NOMO-1 treated with dmso at 0.1 percent for 144 hours (cell line): Measurements from ENCODE around the gene C12orf43.

Experiments
- DNase-seq: peaks from one replicate; lab custom pipeline; 2025; ENCODE audit not compliant: unreplicated experiment; lab: John Stamatoyannopoulos, UW

C12orf43 gene

GRCh38 chr12:120979220-120979861 is 36.9 kb downstream of the C12orf43 start:
- no peak for DNase-seq

- no peak for DNase-seq
Observed at GRCh38 chr12:120978296-120979219, 37.7 kb downstream of the C12orf43 start, which contains the start of gene HNF1A. Gene HNF1A (plus strand): TSS chr12:120978543. CDS start chr12:120978769, 226 bp downstream.

DNA sequence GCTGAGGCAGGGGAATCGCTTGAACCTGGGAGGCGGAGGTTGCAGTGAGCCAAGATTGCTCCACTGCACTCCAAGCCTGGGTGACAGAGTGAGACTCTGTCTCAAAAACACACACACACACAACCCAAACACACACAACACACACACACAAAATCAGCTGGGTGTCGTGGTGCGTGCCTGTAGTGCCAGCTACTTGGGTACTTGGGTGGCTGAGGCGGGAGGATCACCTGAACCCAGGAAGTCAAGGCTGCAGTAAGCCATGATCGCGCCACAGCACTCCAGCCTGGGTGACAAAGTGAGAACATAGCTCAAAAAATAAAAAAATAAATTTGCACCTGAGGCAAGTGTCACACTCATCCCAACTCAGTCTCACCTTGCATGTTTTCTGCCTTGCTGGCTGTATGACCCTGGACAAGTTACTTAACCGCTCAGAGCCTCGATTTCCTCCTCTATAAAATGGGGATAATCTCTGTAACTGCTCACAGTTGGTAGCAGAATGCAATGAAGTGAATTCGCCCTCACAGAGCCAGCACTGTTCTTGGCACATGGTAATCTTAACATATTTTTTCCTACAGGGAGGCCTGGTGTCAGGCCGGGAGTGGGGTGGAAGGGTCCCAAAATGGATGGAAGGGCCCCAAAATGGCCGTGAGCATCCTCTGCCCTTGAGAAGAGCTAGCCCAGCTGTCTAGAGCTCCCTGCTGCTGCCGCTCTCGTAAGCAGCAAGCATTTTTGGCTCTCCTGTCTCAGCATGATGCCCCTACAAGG is 38.6 kb downstream of the C12orf43 start:
- no peak for DNase-seq

DNA sequence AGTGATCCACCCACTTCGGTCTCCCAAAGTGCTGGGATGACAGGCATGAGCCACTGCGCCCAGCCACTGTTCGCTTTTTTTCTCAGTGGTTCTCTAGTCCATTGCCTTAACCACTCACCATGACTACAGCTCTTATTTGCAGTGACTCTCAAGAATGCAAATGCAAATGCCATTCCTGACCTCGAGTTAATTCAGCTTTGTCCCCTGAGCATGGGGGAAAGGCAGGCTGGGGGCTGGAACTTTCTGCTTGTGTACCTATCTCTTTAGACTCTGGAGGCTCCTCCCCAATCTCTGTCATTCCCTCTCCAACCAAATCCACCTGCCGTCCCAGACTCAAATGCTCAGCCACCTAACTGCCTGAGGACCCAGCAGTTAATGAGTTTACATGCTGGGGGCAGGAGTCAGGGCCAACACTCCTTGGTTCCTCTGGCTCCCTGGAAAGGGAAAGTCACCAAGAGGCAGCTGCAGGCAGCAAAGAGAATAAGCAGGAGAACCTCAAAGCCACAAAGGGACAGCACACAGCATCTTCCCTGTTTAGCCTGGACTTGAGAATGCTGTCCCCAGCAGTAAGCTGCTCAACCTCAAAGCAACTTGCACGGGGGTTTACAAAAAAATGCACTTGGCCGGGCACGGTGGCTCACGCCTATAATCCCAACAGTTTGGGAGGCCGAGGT is 43.3 kb downstream of the C12orf43 start:
- DNase-seq = no peak

DNA sequence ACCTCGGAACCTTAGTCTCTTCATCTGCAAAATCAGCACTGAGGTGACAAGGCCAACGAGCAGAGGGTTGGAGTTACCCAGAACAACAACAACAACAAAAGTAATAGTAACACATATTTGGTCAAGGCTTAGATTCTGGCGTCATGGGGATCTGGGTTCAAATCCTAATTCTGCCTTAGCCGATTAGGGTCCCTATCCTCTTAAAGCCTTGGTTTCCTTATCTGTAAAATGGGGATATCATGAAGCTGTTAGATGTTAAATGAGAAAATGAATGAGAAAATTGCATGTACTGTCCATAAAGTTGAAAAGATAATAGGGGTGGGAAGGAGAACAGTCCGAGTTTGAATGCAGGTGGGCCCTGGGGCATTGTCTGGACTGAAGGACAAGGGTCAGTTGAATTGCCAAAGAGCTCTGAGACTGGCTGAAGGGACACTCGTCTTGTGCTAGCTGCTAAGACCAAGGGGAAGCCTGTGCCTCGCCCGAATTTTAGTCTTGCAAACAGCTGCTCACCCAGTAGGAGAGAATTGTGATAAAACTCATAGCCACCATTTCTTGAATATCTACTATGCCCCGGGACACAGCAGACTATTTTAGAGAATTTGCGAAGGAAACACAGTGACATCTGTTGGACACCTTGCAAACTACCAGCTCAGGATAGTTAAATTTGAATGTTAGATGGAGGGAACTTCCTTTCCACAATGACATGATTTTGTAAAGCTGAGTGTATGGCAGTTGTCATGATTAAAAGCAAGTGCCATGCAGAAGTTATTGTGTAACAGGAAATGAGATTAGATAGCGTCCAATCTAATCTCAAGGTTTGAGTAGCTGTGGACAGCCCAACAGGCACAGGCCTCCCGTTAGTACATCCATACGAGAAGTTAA is 44.7 kb downstream of the C12orf43 start:
- peak; percentile 73 for DNase-seq

DNA sequence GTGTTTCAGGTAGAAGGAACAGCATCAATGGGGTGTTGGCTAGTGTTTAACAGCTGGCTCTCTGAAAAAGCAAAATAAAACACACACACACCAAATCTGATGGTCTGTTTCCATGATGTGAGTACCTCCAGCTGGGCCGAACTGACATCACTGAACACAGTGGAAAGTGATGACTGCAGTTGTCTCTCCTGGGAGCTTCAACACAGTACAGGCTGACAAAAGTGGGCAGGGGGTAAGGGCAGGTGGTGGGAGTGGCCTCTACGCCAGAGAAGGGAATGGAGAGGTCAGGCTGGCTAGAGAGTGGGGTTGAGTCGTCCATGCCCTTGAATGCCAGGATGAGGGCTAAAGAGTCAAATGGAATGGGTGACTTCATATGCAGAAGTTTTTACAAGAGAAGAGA is 46.0 kb downstream of the C12orf43 start:
- no peak for DNase-seq

GRCh38 chr12:120965534-120966091 is 50.7 kb downstream of the C12orf43 start:
- no peak for DNase-seq

DNA sequence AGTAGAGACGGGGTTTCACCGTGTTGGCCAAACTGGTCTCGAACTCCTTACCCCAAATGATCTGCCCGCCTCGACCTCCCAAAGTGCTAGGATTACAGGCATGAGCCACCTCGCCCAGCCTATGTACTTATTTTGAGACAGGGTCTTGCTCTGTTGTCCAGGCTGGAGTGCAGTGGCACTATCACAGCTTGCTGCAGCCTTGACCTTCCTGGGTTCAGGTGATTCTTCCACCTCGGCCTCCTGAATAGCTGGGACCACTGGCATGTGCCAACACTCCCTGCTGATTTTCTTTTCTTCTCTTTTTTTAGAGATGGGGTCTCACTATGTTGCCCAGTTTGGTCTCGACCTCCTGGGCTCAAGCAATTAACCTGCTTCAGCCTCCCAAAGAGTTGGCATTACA is 52.0 kb downstream of the C12orf43 start:
- DNase-seq = no peak

GRCh38 chr12:120962532-120963020 is 53.7 kb downstream of the C12orf43 start:
- DNase-seq = no peak

DNA sequence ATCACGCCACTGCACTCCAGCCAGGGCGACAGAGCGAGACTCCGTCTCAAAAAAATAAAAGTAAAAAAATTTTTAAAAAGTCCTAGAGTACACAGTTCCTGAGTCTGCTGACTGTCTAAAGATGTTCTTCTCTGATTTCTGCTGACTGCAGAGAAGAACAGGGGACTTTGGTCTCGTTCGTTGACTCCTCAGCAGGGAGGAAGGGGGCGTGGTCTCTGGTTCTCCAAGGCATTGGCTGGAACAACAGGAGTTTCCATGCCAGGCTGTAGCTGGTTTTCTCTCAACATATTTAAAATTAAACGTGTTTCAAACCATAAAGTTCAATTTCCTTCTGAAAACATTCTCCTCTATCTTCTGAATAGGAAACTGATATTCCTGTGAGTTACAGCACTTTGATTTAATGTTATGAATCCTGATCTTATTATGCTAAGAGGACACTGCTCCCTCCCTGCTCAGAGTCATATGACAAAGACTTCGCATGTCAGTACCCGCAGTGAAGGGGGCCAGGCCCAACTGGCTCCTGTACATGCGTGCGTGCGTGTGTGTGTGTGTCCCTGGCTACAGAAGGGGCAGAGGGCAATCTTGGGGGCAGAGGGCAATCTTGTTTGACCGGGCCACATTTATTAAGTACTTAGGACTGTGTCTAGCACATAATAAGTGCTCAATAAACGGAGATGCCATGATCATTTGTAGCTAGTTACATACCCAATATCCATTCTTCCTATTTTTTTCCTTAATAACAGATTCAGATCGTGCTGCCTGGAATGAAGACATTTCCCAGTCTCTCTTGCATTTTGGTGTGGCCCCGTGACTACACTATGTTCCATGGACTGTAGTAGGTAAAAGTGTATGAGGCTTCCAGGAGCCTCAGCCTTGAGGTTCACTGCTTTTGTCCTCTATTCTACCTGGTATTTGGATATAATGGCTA is 54.4 kb downstream of the C12orf43 start:
- DNase-seq = no peak

GRCh38 chr12:120960657-120961056 is 55.6 kb downstream of the C12orf43 start:
- no peak for DNase-seq

GRCh38 chr12:120959111-120959878 is 57.0 kb downstream of the C12orf43 start:
- no peak for DNase-seq

DNA sequence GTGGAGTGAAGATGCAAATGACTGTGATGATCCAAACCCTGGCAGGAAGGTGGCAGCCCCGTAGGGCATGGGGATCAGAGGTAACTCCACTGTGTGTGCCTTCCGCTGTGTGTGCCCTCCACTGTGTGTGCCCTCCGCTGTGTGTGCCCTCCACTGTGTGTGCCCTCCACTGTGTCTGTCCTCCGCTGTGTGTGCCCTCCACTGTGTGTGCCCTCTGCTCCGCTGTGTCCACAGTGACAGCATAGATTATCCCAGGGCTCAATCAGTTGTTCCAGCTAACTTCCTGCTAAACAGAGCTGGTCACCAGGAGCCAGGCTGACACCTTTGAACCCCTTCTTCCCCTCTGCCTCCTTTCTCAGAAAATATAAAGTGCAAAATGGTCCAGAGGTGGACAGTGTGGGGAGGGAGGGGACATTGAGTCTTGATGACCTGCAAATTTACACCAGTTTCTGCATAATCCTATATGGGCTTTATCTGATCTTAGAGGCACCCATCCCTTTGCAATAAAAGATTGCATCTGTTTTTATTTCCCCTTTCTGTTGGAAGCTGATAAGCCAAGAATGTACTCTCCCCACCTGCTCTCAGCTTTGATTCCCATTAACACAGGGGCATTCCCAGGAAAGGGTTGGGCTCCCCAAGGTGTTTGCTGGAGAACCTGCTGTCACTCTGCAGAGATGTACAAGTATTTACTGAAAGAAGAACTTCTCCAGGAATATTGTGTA is 59.5 kb downstream of the C12orf43 start:
- DNase-seq = no peak

DNA sequence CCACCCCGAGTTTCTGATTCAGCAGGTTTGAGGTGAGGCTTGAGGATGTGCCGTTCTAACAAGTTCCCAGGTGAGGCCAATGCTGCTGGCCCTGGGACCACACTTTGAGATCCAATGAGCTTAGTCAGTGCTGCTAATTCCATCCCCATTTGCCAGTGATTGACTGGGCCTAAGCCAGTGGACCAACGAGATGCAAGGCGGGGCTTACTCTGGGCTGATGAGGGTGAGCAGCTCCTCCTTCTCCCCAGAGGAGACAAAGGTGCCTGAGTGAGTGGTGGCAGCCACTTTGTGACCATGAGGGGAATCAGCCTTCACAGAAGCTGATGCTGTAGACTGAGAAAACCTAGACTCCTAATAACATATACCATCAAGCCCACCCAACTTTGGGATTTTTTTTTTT is 61.1 kb downstream of the C12orf43 start:
- DNase-seq = no peak

GRCh38 chr12:120950807-120951206 is 65.5 kb downstream of the C12orf43 start:
- DNase-seq = no peak
